Stimulated activated CD4-positive, alpha-beta T cell treated with anti-CD3 and anti-CD28 coated beads, TNF-alpha, amount 100 ng/mL, for 48 hours (primary cell): ENCODE measurements around the gene IL19.

ENCODE experiments used
- DNase-seq, 3 donors: peaks; one replicate each; pipeline ENCODE4 v3.0.0-alpha.2; 2020; ENCODE audit warnings: low read depth in 3 of 3

IL19 gene

GRCh38 chr1:206859082-206859521 is 88.5 kb downstream of the IL19 start:
- no peak for DNase-seq

GRCh38 chr1:206860165-206860564 is 89.6 kb downstream of the IL19 start:
- no peak for DNase-seq

DNA sequence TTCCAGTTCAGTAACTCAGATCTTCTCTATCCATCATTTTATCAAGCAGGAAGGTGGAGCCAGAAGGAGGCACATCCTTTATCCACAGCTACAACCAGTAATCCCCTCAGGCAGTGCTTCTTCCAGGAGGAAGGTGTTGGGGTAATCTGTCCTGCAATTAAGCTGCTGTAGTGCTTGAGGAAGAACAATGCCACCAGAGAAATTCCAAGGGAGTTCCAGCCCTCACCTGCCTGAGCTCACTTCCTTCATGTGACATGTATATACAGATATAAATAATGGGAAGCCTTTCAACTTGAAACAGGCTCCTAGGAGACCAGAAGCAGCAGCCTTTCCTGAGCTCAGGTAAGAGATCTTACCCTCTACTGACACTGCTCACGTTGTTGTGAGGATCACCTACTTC is 92.7 kb downstream of the IL19 start:
- DNase-seq, result no peak

GRCh38 chr1:206864939-206865671 is 94.5 kb downstream of the IL19 start, which contains the start of gene IL20:
IL20 (plus strand) TSS chr1:206865623; CDS start chr1:206865853, 230 bp downstream.
- DNase-seq, result peak; percentile 79 to 87 (median 87)

- DNase-seq, result no peak
These were observed 95.5 kb downstream of the IL19 start for GRCh38 chr1:206866062-206866461.

- no peak for DNase-seq
These were observed 96.7 kb downstream of the IL19 start for GRCh38 chr1:206867239-206867638.

DNA sequence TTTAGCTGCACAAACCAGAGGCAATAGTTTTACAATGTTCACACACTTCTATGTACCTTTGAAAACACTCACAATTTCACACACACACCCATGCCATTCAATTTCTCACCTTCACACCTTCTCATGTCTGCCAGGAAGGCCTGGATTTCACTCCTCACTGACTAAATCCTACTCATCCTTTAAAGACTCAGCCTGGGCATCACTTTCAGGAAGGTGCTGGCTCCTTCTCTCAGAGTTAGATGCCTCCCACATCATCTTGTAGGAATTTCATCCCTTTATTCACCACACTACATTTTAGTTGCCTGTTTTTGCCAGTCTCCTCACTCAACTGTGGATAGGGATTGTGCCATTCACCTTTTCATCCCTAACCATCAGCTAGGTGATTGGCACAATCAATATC is 97.1 kb downstream of the IL19 start:
- DNase-seq, result no peak

- DNase-seq, result no peak
These were observed 97.7 kb downstream of the IL19 start for GRCh38 chr1:206868264-206868663.

- no peak for DNase-seq
These were observed 101.6 kb downstream of the IL19 start for GRCh38 chr1:206872139-206872538.

GRCh38 chr1:206873603-206874188 is 103.1 kb downstream of the IL19 start:
- no peak for DNase-seq

- DNase-seq, result no peak
These were observed 105.3 kb downstream of the IL19 start for GRCh38 chr1:206875752-206876377.

DNA sequence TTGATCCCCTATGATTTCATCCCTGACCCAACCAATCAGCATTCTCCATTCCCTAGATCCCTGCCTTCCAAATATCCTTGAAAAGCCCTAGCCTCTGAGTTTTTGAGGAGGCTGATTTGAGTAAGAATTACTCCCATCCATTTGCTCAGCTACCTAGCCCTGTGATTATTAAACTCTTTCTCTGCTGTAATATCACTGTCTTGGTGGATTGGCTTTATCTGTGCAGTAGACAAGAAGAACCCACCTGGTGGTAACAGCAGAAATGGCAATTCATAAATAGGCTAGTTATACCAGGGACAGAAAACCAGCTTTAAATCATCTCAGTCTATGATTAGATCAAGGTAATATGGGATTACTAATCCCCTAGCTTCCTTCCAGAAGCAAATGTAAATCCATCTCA is 107.9 kb downstream of the IL19 start:
- no peak for DNase-seq

DNA sequence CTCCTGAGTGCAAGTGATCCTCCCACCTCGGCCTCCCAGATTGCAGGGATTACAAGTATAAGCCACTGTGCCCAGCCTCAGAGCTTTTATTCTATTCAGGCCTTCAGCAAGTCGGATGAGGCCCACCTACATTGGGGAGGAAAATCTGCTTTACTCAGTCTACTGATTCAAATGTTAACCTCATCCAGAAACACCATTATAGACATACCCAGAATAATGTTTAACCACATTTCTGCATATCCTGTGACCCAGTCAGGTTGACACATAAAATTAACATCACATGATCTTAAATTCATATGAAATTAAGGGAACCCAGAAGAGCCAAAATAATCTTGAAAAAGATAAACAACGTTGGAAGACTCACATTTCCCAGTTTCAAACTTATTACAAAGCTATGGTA is 109.7 kb downstream of the IL19 start:
- no peak for DNase-seq

- no peak for DNase-seq
These were observed 112.0 kb downstream of the IL19 start for GRCh38 chr1:206882555-206882954.

DNA sequence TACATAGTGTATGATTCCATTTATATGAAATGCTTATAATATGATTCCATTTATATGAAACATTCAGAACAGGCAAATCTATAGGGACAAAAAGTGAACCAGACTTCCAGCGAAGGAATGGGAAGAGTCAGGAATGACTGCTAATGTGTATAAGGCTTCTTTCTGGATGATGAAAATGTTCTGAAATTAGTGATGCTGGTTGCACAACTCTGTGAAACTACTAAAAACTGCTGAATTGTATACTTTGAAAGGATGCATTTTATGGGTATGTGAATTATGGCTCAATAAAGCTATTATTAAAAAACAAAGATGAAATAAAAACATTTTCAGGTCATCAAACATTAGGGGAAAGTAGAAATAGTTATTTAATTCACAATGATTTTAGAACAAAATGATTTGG is 112.6 kb downstream of the IL19 start:
- DNase-seq, result no peak

GRCh38 chr1:206883876-206884275 is 113.3 kb downstream of the IL19 start:
- no peak for DNase-seq

- no peak for DNase-seq
These were observed 114.9 kb downstream of the IL19 start for GRCh38 chr1:206885341-206886060.

DNA sequence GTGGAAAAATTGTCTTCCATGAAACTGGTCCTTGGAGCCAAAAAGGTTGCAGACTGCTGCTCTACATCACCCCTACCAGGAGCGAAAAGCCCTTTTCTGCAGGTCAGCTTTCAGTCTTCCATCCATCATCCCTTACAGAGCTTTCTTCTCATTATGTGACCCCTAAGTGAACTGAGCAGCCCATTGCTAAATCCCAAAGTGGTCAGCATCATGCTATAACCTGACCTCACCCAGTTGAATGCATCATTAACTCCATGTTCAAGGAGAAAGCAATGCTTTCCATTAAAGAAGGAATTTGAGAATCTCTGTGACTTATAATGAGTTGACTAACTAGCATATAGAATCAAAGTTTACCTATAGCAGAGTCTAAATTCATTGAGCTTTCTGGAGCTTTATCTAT is 116.3 kb downstream of the IL19 start:
- DNase-seq, result no peak

DNA sequence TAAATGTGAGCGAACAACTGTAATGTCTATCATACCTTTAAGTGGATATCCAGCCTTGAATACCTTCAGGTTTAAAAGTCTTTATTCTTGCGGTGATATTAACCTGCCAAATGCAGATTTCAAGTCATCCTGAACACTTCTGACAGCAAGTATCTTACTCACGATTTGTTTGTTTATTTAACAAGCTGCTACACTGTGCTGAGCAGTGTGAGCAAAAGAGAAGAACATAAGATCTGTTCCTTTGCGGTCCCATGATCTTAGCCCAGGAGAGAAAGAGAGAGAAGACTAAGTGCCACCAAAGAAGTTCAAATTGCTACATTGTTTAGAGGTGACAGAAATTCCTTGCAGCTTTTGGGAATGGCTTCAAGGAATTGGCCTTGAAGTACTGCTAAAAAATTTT is 117.1 kb downstream of the IL19 start:
- no peak for DNase-seq

GRCh38 chr1:206890125-206891060 is 119.8 kb downstream of the IL19 start:
- no peak for DNase-seq

GRCh38 chr1:206891412-206891811 is 120.8 kb downstream of the IL19 start:
- no peak for DNase-seq
